Measurements from ENCODE around the gene CAMK2N2.

The CAMK2N2 gene

DNA sequence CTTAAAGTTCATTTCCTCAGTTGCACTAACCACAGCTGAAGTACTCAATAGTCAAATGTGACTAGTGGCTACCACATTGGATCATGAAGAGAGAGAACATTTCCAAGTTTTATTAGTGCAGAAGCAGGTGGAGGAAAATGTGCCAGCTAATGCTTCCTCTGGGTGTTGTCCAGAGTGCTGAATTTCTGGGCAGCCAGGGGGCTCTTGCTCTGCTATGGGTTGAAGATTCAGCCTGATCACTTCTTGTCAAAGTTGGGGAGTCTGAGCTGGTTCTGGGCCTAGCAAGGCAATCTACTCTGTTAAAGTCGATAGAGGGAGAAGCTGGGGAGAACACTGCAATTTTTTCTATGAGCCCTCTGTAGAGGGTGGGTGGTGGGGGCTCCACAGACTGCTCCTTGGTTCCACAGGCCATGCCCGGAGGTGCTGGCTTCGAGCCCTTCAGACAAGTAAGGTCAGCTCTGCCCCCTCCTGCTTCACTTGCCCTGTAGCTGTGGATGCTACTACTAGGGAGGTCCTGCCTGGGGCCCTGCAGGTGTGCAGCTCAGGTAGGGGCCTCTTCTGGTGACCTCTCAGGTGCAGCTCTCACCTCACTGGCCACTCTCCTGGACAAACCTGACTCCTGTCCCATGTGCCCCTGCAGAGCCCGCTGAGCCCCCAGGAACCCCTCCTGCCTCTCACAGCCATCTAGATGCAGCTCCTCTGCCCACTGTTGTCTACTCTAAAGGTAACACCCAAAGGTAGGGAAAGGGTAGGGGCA, 20.8 kb downstream of the CAMK2N2 start:
- no peak for DNase-seq (ENCODE audit: low read depth)

DNA sequence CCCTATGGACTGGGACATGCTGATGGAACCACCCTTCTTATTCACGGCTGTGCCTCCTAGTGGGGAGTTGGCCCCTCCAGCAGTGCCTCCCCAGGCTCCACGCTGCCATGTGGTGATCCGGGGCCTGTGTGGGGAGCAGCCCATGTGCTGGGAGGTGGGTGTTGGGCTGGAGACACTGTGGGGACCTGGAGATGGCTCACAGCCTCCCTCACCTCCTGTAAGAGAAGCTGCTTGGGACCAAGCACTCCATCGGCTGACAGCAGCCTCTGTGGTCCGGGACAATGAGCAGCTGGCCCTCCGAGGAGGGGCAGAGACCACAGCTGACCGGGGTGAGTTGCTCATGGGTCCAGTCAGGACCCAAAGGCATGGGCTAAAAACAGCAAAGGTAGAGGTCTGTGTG, 21.6 kb downstream of the CAMK2N2 start:
- DNase-seq (ENCODE audit: low read depth) = no peak

DNA sequence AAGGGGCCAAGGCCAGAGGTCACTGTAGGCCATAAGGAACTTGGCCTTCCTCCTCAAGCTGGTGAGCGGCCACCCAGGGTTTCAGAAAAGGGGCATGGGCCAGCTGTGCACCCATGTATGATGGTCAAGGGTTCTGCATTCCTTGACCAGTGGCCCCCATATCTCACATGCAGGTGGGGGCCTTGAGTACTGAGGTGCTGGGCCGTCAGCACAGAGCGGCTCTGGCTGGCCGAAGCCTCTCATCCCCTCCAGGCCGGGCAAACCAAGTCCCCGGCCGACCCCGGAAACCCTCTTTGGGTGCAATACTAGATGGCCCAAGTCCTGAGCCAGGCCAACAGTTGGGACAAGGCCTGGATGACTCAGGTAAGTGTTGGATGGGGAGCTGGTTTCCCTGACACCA, 22.1 kb downstream of the CAMK2N2 start:
- no peak for DNase-seq (ENCODE audit: low read depth)

DNA sequence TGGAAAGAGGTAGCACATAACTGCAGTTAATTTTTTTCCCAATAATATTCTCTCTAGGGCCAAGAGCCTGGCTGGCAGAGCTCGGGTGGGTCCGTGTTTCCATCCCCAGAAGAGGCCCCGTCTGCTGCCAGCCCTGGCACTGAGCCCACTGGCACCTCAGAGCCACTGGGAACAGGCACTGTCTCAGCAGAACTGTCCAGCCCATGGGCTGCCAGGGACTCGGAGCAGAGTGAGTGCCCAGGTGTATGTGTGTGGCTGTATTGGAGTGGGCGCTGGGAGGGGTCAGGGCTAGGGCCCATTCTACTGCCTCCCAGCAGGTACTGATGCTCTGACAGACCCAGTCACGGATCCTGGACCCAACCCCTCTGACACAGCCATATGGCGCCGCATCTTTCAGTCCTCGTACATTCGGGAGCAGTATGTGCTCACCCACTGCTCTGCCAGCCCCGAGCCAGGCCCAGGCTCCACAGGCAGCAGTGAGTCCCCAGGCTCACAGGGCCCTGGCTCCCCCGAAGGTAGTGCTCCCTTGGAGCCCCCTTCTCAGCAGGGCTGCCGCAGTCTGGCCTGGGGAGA, 23.0 kb downstream of the CAMK2N2 start:
- no peak for DNase-seq (ENCODE audit: low read depth)

- no peak for DNase-seq (ENCODE audit: low read depth)
Measured at GRCh38 chr3:184237807-184238206, 23.5 kb downstream of the CAMK2N2 start.

GRCh38 chr3:184237211-184237610, 24.1 kb downstream of the CAMK2N2 start:
- DNase-seq (ENCODE audit: low read depth) = no peak

DNA sequence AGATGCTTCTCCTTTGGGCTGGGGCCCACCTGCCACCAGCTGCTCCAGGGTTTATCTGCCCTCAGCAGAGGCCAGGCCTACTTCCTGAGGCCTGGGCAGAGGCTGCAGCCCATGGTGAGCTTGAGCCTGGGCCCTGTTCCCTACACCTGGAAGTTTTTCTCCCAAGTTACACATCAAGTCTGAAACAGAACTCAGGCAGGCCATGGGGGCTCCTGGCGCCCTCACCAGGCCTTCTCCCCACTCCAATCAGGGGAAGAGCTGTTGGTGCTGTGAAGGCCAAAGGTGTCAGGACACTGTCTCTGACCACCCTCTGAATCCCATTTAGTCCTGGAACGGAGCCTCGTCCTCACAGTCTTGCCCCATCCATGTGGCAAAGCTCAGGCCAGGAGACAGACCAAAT, 24.7 kb downstream of the CAMK2N2 start:
- no peak for DNase-seq (ENCODE audit: low read depth)

DNA sequence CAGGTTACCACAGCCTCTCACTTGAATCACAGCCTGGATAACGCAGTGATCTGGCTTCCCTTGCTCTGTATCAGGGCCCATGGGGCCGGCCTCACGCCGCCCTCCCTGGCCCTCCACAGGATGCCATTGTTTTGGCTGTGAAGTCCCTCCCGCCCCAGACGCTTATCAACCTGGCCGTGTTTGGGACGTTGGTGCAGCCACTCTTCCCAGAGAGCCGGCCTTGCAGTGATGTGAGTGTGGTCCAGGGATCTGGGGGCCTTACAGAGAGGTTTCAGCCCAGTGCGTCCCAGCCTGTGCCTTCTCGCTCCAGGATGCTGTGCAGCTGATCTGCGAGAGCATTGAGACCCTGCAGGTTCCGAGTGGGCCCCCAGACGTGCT, 25.3 kb downstream of the CAMK2N2 start:
- DNase-seq (ENCODE audit: low read depth) = no peak

DNA sequence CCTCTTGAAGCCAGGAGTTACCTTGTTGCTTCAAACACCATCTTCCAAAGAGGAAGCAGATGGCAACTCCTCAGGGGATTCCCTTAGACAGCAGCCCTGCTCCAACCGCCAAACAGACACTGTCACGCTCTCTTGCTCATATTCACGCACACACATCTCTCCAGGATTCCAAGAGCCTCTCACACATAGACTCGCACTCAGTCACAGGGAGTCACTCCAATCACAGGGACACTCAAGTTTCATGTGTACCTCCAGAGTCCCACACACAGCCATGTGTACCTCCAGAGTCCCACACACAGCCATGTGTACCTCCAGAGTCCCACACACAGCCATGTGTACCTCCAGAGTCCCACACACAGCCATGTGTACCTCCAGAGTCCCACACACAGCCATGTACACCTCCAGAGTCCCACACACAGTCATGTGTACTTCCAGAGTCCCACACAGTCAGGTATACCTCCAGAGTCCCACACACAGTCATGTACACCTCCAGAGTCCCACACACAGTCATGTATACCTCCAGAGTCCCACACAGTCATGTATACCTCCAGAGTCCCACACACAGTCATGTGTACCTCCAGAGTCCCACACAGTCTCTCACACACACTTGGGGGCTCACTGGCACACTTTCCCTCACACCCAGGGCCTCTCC, 25.8 kb downstream of the CAMK2N2 start:
- DNase-seq (ENCODE audit: low read depth) = no peak

- DNase-seq (ENCODE audit: low read depth) = no peak
Measured at GRCh38 chr3:184234671-184235380, 26.5 kb downstream of the CAMK2N2 start.

- no peak for DNase-seq (ENCODE audit: low read depth)
Measured at GRCh38 chr3:184234224-184234623, 27.1 kb downstream of the CAMK2N2 start.

DNA sequence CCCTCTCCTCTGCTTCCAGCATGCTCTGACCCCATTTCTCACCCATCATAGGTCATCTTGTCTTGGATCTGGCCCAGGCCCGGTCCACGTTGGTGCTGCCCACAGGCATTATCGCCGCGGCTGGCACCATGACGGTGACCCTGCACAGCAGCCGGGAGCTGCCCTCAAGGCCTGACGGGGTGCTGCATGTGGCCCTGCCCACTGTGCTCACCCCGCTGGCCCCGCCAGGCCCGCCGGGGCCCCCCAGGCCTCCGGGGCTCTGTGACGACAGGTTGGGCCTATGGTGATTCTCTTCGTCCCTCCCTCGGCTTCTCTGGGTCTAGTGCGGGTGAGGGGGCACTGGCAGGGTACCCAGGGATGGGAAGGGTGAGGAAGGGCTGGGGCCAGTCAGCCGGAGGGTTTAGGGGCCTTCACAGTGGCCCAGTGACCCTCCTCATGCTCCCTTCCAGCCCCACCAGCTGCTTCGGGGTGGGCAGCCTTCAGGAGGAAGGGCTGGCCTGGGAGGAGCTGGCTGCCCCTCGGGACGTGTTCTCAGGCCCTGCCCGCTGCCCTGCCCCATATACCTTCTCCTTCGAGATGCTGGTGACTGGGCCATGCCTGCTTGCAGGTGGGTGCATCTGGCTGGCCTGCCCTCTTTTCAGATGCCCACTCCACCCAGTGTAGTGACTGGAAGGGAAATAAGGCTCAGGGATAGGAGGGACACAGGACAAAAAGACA, 28.1 kb downstream of the CAMK2N2 start:
- no peak for DNase-seq (ENCODE audit: low read depth)

DNA sequence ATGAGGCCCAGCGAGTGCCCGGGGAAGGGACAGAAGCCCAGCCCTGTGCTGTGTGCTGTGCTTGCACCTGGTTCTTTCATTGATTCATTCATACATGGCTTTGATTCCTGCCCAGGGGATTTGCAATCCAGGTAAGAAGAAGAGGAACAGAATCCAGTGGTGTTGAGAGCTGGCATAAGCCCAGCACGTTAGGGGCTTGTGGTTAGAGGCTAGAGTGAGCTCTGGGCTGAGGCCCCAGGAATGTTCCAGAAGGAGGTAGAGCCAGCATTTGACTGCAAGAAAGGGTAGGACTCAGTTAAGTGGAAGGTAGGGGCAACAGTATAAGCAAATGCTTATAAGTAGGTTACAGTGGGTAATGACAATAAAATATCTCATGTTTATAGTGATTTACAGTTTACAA, 29.7 kb downstream of the CAMK2N2 start:
- no peak for DNase-seq (ENCODE audit: low read depth)

- DNase-seq (ENCODE audit: low read depth) = no peak
Measured at GRCh38 chr3:184230603-184231528, 30.5 kb downstream of the CAMK2N2 start.

- no peak for DNase-seq (ENCODE audit: low read depth)
Measured at GRCh38 chr3:184230081-184230602, 31.2 kb downstream of the CAMK2N2 start.

DNA sequence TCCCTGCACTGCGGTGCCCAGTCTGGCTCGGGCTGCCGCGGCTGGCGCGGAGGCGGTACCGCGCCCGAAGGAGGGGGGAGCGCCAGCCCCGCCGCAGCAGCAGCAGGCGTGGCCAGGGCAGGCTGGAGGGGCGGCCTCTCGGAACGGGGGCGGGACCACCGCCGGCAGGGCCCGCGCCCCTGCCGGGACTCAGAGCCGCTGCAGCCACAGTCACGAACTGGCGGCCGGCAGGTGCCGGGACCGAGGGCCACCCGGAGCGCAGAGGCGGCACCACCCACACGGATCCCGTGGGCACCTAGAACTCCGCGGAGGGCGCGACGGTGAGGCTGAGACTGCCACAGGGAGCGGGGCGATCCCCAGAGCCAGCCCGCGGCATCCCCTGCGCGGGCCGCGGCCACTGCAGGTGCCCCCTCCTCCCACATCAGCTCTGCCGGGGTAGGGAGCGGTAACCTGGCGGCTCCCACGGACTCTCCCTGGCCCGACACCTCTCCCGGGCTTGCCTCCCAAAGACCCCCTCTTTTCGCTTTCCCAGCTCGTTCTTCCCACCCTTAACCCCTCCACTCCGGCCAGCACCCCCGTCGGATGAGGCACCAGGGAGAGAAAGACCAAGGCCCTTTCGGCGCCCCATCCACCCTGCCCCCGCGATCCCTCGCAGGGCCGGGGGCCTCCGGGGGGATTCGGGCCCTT, 31.8 kb downstream of the CAMK2N2 start, which contains the start of gene VWA5B2:
Gene VWA5B2, plus strand, starts transcription at position 192 of the 687 bp plus-strand sequence. CDS start 944 bp downstream, outside the sequence.
- peak; percentile 75 for DNase-seq (ENCODE audit: low read depth)

DNA sequence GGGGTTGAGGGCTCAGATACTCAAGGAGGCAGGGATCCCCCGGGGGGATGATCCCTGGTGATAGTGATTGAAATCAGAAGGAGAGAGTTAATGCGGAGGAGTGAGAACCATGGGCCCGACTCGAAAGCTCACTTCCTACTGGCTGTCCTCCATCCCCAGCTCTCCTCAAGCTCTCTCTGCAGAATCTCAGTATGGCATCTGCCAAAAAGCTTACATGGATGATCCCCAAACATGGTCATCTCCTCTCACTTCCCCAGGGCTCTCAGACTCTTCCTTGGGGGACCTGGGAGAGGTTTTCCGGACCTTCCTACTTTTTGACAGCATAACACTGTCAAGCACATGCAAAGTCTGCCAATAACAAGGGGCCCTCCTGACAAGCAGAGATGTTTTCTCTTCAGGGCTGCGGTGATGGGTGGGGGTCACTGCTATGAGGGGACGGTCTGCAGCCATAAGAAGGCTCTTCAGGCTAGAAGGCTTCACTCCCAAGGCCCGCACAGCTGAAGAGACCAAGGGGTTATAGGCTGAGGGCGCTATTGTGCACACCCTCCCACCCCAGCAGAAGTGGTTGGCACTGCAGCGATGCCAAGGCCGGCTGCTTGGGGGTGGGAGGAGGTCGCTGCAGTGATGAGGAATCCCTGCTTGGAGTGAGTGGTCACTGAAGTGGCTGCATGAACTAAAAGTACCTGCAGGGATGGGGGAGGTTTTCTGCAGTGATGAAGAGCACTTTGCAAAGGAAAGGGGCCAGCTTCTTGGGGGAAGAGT, 32.8 kb downstream of the CAMK2N2 start:
- DNase-seq (ENCODE audit: low read depth) = no peak

- peak; percentile 44 for DNase-seq (ENCODE audit: low read depth)
Measured at GRCh38 chr3:184227481-184227935, 33.8 kb downstream of the CAMK2N2 start.

DNA sequence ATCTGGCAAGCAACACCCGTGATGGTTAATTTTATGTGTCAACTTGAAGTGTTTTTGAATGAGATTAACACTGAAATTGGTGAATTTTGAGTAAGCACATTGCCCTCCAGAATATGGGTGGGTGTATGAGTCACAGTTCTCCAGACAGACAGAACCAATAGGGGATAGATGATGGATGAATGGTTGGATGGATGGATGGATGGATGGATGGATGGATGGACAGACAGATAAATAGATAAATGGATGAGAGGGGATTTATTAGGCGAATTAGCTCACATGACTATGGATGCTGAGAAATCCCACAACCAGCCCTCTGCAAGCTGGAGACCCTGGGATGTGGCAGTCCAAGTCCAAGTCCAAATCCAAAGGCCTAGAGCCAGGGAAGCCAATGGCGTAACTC, 37.4 kb downstream of the CAMK2N2 start:
- no peak for DNase-seq (ENCODE audit: low read depth)
